Head of caudate nucleus (tissue), 42 donors: ENCODE data around the gene MINDY4.

Experiments used
- DNase-seq, 42 donors: peaks; one replicate each; pipeline versions ENCODE4 v3.0.0 to v3.0.0-alpha.2; 2020 to 2021; ENCODE audit warnings: mixed read lengths in 7 of 42
- intact Hi-C: fragments of 100-400 bp; cut with DNase I; formaldehyde crosslinking; loops from one replicate; pipeline ENCODE4 v1.15.0; 2022

Gene MINDY4

DNA sequence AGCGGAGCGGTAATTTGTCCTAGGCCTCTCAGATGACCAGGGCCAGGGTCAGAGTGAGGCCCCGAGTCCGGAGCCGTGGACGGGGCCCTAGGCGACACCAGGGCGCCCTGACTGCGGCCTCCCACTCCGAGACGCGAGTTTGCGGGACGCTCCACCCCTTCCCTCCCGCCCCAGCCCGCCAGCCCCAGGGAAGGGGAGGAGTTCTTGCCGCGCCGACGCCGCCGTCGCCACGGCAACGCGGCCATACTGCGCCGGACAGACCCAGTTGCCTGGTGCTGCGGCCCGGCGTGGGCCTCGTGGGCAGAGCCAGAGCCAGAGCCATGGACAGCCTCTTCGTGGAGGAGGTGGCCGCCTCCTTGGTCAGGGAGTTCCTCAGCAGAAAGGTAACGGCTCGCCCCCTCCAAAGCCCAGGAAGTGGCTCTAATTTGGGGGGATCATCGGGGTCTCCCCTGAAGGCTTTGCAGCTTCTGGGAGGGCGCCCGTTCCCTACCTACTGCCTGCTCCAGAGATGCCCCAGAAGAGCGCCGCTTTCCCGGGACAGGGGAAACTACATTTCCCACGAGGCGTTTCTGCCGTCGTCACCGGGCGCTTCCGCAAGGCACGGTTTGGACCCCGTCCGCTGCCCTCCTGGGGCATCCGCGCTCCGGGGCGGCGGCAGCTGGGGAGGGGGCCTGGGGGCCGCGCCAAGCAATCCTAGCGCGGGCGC is at the start of gene MINDY4:
MINDY4 (plus strand) TSS at position 244 of the 706 bp plus-strand sequence; CDS start at position 321, 77 bp downstream.
- intact Hi-C loops: no loop called here
- DNase-seq: peak; percentile 33 to 90 (median 81)

DNA sequence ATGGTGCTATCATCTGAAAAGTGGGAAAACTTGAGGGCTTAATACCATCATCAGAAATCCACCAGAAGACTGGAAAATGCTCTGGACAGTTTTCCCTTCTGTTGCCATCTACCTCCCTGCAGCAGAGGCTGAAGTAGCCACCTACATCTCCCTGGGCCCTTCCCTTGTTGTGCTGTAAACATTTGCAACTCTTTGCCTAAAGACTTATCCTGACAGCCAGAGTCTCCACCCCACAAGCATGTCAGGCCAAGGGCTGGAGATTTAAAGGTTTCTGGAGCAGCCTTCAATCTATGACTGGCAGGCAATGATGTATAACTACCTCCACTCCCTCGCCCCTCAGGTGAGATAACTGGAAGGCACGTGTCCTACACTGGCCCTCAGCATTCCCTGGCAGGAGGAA is 49.0 kb upstream of the MINDY4 start:
- DNase-seq: no peak
- intact Hi-C loops: no loop called here

DNA sequence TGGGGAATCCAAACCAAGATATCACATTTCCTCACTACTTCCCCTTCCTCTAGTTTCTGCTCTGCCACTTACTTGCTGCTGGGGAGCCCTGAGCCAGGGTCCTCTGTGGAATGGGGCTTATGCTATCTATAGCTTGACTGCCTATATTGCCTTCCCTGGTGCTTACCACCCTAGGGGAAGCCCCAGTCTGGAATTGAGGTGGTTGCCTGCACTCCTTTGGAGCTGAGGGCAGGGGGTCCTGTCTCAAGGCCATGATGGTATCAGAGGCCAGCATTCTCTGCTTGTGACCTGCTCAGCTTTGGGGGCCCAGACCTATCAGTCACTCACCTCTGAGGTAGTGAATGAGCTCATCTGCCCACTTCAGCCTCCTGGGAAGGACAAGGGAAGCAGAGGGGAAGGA is 48.5 kb upstream of the MINDY4 start:
- DNase-seq: no peak
- intact Hi-C loops: no loop called here

DNA sequence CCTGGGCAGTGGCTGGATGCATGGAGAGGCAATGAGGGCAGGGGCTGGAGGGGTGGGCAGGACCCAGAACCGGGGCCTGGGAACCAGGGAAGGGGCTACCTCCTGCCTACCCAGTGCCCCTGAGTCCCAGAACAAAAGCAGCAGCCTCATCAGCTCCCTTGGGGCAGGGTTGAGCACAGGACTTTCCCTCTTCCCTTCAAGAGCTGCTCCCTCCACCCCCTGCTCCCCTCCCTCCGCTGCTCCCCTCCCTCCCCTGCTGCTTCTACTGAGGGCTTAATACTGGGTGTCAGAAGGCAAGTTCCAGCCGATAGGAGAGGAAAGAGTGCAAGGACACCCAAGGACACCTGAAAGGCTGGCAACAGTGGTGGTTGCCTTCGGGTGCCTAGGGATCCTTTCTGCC is 47.4 kb upstream of the MINDY4 start:
- DNase-seq: no peak

DNA sequence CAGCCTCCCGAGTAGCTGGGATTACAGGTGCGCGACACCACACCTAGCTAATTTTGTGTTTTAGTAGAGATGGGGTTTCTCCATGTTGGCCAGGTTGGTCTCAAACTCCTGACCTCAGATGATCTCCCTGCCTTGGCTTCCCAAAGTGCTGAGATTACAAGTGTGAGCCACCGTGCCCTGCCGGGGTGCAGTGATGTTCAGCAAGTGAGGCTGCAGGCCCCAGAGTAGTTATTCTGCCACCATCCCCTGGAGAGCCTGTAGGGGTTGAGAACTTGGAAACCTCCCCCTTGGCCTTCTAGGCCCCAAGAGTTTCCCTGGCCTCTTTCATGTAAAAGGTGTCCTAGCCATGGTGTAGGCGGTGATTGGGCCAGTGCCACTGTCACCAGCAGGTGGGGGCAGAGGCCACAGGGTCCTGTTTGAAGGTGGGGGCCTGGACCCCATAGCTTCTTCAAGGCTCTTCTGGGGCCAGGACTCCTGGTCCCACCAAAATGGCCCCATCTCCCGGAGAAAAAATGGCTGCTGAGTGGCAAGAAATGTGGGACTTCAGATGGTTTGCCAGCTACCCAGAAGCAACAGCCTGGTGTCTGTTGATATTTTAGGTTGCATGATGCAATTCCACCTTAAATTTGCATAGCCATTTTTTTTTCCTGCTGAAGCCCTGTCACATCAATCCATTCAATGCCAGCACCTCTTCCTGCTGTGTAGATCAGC is 44.8 kb upstream of the MINDY4 start:
- no peak for DNase-seq
- intact Hi-C loops: no loop called here

More for the DNA sequence above, 47.4 kb upstream of the MINDY4 start:
- intact Hi-C loops: no loop called here

DNA sequence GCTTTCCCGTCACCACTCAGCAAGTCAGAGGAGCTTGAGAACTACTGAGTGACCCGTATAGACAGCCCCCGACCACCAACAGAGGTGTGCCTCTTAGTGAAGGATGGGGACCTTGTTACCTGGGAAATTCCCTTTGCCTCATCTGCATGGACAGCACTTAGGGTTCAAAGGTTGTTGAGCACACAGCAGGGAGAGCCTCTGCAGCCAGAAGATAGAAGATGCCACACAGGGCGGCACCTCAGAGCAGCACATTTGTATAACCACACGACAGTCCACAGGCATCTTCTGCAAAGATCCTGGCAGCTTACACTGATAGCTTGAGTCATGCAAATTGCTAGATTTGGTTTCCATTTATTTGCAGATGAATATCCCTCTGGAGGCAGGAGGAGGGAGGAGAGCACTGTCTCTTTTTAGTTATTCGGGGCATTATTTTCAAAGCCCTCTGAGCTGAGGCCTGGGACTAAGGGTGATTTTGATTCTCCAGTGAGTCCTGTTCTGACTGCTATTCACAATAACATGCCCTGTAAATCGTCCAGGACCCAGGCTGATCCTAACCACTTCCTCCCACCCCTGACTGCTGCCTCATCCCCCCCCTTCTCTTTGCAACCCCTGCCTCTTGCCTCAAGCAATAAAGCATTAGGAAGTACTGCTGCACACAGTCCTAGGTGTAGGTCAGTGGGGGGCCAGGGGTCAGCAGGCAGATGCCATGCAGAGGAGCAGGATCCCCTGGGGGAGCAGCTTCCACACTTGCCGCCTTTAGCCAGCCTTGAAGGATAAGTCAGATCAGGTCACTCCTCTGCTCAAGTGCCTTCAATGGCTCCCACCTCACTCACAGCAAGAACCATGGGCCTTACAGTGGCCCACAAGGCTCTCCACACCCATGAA is 43.9 kb upstream of the MINDY4 start:
- intact Hi-C loops: no loop called here
- no peak for DNase-seq

DNA sequence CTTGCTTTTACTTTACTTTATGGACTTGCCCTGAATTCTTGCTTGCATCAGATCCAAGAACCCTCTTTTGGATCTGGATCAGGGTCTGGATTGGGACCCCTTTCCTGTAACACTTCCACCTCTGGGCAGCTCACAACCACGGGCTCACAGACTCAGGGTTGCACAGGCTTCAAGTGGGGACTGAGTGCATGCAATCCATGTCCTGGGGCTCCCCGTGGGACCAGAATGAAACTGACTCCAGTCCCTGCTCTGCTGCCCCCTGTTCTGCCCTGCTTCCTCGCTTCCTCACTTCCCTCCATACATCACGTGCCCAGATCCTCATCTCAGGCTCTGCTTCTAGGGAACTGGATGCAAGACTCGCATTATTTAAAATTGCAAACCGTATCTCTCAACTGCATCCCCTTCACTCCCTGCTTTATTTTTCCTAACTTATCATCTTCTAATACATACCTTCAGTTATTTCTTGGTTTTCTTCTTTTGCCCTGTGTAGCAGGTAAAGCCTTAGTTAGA is 42.6 kb upstream of the MINDY4 start:
- no peak for DNase-seq
- intact Hi-C loops: no loop called here

DNA sequence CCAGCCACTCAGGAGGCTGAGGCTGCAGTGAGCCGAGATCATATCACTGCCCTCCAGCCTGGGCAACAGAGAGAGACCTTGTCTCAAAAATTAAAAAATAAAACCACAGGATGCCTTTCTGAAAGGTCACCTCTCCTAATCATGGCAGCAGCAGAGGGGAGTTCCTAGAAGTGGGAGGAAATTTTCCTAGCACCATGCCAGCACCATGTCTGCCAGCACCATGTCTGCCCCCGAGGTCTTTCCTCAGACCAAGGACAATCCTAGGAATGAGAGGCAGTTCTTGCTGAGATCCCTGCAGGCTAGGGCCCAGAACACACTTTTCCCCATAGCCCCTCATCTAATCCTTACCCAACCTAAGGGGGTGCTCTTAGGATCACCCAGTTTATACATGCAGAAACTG is 41.6 kb upstream of the MINDY4 start:
- no peak for DNase-seq

DNA sequence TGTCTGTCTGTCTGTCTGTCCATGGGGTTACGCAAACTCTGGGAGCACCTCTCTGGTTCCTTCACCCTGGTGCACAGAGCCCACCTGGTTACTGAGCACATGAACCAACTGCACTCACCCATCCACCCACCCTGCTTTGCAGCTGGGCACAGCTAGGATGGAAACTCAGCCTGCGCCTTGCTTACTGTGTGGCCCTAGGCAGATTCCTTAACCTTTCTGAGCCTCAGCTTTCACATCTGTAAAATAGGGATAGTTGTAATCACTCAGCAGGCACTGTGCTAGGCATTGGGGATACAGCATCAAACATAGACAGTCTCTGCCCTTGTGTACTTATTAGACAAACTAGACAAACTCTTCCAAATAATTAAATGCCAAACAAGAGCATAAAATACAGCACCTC is 41.1 kb upstream of the MINDY4 start:
- no peak for DNase-seq
- intact Hi-C loops: no loop called here

More for the DNA sequence above, 41.6 kb upstream of the MINDY4 start:
- intact Hi-C loops: no loop called here

DNA sequence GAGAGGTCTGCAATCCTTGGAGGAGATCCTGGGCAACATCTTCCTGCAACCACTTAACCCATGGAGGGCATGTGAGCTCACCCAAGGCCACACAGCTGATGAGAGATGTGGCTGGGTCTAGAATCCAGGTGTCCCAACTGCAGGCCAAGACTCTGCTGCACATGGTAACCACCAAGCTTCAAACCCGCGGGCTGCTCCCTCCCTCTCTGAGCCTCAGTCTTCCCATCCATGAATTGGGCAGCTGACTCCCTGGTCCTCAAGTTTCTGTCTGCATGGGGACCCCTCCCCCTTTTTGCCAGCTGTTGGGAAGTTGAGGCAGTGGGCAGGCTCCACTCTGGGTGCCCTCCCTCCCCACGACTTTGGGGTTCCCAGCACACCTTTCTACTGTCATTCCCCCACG is 40.2 kb upstream of the MINDY4 start:
- intact Hi-C loops: no loop called here
- DNase-seq: no peak

DNA sequence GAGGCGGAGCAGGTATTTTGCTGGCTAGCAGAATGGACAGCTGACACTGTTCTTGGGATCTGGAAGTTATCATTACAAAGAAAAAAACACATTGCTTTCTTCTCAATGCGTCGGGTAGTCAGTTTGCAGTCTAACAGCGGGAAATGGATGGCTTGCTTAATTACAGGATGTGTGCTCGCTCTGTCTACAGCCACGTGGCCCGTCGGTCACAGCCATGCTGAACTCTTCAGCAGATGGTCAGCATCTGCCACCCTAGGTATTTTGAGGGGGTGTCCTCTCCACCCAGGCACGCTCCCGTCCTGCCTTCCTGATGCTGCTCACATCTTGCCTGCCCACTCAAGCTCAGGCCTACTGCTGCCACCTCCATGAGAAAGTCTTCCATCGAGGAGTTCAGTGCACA is 39.6 kb upstream of the MINDY4 start:
- no peak for DNase-seq
- intact Hi-C loops: no loop called here

DNA sequence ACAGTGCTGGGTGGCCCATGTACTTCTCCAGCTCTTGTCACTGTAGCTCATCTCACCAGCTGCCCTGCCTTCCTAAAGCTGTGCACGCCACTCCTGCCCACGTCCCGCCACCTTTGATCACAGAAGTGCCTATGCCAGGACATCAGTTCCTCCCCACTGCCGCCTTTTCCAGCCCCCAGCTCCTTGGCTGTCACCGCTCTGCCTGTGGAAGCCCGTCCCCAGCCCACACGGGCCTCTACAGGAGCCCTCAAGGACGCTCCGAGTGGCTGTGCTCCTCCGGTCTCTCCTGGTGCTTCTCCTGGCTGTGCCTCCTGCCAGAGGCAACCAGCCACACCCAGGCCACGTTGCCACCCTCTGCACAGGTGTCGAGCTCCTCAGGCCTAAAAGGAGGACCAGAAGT is 38.6 kb upstream of the MINDY4 start:
- intact Hi-C loops: no loop called here
- DNase-seq: no peak

DNA sequence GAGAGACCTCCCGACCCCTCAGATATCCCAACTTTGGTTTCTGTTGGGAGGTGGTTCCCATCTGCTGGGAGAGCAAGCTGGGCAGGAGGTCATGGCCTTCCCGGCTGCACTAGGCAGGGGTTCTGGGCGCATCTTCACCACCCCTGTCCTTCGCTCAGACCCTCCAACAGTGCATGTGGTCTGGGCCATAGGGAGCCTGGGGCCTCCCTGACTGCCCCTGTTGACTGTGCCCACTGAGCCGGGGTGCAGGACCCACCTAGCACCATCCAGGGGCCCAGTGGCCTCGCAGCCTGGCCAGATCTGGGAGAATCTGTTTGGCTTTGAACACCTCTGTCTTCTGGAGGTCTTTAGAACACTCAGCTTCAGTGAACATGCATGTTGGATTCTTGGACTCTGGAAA is 38.0 kb upstream of the MINDY4 start:
- intact Hi-C loops: no loop called here
- no peak for DNase-seq

DNA sequence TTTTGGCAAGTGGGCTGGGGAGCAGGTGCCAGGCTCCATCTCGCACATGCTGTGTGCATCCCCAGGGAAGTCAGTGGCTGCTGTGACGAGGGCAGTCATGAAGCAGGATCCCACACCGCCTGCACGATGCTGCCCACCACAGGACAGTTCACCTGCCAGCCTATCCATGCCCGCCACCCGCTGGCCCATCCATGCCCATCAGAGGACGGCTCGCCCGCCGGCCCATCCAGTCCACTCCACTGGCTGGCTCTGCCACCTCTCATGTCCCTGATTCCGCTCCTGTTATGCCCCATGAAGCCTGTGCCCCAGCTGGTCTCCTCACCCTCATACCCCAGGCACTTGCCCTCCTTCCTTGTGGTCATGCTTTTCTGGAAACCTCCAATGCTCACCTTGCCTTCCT is 37.5 kb upstream of the MINDY4 start:
- DNase-seq: no peak
- intact Hi-C loops: no loop called here

DNA sequence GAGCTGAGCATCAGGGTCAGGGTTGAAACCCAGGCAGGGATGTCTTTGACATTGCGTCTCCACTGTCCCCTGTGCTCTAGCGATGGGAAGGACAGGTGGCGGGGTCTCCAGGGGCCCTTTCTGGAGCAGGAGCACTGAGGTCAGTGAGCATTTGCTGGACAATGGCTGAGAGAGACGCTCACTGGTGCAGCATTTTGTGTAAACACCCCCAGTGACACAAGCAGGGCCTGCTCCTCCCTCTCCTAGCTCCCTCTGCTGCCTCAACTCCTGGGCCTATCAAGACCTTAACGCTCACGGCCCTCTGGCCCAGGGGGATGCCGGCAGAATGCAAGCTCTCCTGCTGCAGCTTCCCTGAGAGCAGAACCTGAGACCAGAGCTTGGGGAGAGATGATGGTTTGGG is 36.7 kb upstream of the MINDY4 start:
- no peak for DNase-seq
- intact Hi-C loops: no loop called here

DNA sequence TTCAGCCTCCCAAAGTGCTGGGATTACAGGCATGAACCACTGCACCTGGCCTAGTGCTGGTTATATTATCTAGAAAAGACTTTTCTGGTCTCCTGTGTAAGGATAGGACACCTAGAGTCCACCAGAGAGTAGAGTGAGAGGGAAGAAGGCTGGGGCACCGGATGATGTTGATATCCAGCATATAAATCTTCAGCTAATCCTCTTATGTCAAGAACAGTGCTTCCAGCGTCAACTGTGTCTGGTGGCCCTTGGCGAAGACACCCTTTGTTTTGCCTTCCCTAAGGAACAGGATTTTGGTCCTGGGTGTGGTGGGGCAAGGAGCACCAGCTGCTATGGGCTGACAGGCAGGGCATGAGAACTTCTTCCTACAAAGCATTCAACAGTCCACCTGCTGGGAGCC is 35.6 kb upstream of the MINDY4 start:
- intact Hi-C loops: no loop called here
- DNase-seq: no peak

DNA sequence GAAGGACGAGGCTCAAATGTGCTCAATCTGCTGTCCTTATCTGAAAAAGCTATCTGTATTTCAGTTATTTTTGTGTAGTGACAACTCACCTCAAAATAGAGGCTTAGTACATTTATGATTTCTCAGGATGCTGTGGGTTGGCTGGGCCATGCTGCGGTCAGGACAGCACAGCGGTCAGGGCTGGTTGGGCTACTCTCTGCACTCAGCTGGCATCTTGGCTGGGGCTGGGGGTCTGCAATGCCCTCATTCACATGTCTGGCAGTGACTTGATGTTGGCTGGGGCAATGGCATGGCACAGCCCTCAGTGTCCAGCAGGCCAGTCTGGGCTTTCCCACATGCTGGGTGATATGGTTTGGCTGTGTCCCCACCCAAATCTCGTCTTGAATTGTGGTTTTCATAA is 34.9 kb upstream of the MINDY4 start:
- intact Hi-C loops: no loop called here
- DNase-seq: no peak

DNA sequence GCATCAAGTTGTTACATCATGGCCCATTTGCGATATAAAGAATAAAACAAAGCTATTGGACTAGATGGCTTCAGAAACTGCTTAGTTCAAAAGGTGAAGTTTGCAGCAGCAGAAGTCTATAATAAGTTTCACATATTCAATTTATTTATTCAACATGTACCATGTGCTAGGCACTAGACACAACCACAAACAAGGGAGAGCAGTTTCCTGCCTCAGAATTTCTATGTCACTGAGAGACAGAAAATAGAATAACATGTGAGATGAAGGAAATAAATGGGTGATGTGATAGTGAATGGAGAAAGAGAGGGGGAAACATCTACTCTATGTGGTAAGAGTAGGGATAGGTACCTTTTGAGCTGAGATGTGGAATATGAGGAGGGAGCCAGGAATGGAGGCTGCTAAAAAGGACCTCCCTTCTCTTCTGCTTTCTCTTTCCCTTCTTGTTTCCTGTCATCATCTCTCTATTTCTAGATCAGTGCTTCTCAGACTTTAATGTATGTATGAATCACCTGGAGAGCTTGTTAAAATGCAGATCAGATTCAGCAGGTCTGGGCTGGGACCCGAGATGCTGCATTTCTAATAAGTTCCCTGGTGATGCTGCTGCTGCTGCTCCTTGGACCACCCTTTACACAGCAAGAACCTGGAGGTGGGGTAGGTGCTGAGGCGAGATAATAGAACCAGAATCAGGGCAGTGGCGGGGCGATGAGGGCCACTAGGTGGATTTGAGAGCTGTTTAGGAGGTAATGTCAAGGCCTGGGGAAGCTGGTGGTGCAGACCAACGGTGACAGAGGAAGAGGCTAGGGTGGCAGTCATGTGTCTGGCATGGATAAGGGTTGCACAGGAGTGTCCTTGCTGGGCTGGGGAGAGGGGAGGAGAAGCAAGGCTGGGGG is 32.9 kb upstream of the MINDY4 start:
- no peak for DNase-seq
- intact Hi-C loops: no loop called here

DNA sequence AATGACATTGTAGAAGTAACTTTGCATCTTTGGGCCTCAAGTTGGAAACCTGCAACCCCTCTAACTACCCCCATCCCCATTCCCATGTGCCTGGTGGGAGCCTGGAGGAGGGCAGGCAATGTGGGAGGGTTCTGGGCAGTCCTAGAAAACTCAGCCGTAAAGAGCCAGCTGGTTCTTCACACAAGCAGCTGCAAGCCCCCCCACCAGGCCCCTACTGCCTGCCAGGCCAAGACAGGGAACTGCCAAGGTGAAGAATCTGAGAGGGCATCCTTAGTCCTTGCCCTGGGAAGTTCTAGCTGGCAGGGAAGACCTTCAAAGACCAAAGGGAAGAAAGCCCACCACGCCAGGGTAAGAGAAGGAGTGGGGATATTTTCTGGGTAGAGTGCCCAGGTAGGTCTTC is 31.5 kb upstream of the MINDY4 start:
- no peak for DNase-seq
- intact Hi-C loops: no loop called here
